8988T (cell line): ENCODE data around the gene NDUFS4.
"Not testable (repeated sequence)": the region's sequence is repeated elsewhere in the genome, so short reads cannot be mapped to it uniquely, and the experiment has no call there.

Source experiments
- DNase-seq: peaks from one replicate; pipeline ENCODE4 v3.0.0; 2011

Gene NDUFS4

GRCh38 chr5:53576674-53577073 lies 16.2 kb downstream of the NDUFS4 start:
- no peak for DNase-seq

DNA sequence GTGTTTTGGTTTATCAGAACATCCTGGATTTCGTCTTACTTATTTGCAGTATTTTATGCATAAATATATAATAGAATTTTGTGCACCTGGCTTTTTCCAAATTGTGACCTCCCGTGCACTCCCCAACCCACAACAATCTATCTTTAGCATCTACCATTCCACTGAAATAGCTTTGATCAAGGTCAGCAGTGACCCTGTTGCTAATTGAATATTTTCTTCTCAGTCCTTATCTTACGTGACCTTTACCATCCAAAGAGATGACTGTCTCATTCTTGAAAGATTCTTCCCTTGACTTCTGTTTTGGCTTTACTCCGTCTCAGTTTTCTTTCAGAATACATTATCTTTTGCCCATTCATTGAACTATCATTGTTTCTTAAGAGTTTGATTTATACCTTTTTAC lies 18.4 kb downstream of the NDUFS4 start:
- no peak for DNase-seq

GRCh38 chr5:53580547-53580946 lies 20.1 kb downstream of the NDUFS4 start:
- DNase-seq: no peak

DNA sequence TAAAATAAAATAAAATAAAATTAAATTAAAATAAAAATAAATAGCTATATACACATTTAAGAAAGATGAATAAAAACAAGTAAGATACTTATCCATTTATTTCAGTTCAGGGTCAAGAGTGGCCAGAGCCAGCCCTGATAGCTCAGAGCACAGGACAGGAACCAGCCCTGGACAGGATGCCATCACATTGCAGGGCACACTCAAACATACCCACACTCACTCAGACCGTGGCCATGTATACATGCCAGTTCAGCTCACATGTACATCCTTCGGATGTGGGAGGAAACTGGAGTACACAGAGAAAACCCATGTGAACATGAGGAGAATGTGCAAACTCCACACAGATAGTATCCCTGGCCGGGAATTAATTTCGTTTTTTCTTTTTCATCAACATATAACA lies 21.8 kb downstream of the NDUFS4 start:
- DNase-seq: no peak

- no peak for DNase-seq
Measured at GRCh38 chr5:53590759-53591158, 30.3 kb downstream of the NDUFS4 start.

DNA sequence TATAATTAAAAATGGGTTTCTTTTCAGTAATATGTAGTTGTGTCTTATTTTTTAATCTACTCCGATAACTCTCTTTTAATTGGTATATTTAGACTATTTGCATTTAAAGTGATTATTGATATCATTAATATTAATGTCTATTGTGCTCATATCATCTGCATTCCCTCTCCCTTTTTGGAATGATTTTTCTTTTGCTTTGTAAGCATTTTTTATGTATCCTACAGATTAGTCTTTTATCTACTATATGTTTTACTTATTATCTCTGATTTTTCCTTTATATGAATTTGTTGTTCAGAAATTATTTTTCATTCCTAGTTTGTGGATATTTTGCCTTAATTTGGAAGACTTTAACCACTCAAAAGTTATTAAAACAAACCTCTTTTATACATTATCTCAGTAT lies 34.0 kb downstream of the NDUFS4 start:
- no peak for DNase-seq

GRCh38 chr5:53597894-53598293 lies 37.5 kb downstream of the NDUFS4 start:
- DNase-seq: no peak

- no peak for DNase-seq
Measured at GRCh38 chr5:53601570-53601969, 41.1 kb downstream of the NDUFS4 start.

DNA sequence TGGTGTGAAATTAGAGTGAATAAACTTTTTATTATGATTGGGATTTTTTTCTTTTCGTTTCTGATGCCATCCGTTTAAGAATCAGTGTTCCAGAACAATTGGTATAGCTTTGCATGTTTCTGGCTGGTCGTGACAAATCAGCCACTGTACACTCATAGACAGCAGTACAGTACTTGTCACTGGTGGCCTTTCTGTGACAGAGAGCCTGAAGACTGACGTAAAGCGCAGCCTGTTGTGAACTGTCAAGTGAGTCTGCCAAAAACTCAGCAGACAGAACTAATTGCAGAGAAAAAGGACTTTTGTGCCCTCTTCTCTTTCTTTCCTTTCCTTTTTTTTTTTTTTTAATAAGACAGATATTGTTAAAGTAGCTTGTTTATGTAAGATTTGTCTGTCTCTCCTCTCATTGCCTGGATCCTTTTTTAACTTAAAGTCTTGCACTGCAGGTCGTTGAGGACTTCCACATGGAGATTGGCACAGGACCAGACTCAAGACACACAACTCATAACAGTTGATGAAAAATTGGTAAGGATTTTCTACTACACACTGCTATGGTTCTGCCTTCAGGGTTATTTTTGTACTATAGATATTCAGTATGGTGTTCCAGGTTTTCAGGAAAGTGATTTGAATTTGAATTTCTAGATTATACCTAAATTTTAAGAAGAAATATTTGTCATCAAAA lies 42.7 kb downstream of the NDUFS4 start:
- no peak for DNase-seq

DNA sequence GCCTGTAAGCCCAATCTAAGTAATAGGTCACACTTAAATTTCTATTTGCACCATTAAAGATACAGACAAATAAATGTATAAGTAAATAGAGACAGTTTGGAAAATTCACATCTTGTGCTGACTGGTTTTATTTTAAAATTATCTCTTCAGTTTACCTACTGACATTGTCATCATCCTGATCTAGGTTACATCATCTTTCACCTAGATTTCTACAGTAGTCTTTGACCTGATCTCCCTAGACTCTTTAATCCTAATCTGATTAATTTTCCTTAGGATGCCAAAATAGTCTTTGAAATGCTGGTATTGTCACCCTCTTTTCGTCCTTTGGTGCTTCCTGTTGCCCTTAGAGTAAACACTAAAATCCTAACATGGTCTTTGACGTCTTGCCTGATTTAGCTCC lies 43.9 kb downstream of the NDUFS4 start:
- no peak for DNase-seq

DNA sequence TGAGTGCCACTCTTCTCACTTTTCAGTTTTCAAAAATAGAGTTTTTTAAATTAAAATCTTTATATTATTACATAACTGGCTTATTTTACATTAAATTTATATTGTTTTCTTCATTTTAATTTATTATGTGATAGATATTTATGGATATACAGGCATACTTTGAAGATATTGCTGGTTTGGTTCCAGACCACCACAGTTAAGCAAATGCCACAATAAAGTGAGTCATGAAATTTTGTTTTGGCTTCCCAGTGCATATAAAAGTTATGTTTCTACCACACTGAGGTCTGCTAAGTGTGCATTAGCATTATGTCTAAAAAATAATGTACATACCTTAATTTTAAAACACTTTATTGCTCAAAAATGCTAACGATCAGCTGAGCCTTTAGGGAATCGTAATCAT lies 47.4 kb downstream of the NDUFS4 start:
- no peak for DNase-seq

DNA sequence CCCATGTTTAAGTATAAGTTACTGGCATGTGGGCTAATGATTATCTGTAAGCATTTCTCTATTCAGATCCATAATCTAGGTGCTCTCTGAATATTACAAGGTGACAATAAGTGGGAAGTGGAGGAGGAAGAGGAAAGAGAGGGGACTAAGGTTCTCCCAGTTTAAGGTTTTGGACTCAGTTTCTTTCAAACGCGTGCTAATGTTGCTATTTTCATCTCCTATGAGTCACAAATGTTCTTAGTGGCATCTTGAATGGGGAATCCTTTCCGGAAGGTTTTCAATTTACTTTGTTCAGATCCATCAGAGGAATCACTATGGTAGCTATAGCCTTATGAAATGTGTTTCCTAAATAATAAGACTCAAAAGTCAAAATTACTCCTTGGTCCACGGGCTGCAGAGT lies 48.5 kb downstream of the NDUFS4 start:
- not testable (repeated sequence) for DNase-seq

GRCh38 chr5:53613061-53613460 lies 52.6 kb downstream of the NDUFS4 start:
- no peak for DNase-seq

DNA sequence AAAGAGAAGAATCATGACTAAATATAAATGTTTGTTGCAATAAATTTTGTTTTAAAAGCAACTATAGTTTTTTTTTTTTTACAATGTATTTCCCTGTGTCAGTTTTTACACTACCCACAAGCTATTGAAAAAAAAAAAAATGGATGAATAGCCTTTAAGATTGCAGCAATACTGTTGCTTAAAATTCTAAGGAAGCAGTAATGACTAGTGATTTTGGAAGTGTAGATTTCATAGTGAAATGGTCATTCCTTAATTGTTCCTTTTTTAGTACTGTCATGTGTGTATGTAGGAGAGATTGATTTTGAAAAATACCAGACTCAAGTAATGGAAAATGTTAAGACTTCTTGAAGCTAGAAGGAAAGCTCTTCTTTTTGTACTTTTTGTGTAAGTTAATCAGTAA lies 53.1 kb downstream of the NDUFS4 start:
- DNase-seq: no peak

DNA sequence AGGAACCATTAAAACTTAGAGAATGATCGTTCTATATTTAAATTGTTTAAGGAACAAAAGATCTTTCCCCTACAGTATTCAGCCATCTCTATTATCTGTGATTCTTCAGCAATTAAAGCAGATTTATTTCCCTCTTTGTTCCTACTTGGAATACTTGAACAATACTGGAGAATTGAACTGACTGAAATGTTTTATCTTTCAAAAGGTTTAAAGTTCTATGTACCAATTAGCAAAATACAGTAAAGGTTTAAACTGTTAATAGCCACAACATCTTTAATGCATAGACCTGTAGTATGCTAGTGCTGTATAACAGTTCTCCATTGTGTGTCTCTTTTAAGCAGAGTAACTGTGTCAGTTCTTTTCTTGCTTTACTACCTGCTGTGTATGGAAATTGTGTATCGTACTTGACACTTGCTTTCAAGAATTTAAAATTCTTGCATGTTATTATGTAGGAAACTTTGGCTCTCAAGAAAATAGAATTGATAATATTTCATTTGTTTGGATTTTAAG lies 54.0 kb downstream of the NDUFS4 start:
- DNase-seq: no peak

DNA sequence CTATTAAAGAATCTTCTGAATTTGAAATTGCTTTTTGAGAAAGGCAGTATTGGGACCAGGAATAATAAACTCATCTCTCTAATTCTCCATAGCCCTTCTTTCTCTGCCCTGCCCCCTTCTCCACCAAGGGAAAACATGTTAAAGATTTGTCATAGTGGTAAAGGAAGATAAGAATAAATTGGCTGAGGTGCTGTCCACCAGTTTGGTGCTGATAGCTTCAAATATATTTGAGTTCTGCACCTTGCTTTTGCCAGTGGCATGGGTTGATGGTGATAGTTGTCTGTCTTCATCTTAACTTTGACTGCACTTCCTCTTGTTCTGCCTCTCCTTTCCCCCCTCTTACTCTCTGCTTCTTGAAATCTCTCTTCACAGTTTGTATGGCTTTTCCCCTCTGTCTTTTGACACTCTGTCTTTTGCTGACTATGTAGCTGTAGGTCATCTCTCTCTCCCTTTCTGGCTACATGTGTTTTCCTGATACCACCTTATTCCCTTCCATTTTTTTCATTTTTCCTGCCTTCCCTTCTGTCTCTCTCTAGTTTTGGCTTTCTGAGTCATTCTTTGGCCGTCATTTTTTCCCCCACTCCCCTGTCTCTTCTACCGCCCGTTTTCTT lies 56.6 kb downstream of the NDUFS4 start:
- DNase-seq: no peak

DNA sequence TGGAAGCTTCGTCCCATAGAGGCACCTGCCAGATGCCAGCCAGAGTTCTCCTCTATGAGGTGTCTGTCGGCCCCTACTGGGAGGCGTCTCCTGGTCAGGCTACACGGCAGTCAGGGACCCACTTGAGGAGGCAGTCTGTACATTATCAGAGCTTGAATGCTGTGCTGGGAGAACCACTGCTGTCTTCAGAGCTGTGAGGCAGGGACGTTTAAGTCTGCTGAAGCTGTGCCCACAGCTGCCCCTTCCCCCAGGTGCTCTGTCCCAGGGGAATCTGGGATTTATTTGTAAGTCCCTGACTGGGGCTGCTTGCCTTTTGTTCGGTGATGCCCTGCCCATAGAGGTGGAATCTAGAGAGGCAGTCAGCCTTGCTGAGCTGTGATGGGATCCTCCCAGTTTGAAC lies 70.8 kb downstream of the NDUFS4 start:
- DNase-seq: no peak

- DNase-seq: no peak
Measured at GRCh38 chr5:53642061-53642460, 81.6 kb downstream of the NDUFS4 start.

DNA sequence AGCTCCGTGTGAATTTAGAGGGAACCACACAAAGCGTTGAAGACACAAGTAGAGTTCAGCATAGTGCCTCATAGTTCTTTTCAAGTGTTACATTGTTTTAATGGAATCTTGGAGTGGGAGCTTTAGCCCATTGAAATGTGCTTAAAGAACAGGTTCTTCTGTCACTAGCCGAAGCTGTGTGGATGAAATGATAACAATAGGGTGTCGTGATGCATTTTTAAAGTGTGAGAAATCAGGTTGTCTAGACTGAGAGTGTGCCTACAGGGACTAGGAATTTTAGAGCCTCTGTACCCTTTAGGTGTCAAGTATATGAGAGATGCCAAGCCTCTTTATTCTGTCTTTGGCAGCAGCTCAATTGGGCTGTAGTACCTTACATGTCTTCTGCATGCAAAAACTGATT lies 83.0 kb downstream of the NDUFS4 start:
- no peak for DNase-seq

- no peak for DNase-seq
Measured at GRCh38 chr5:53645078-53645477, 84.6 kb downstream of the NDUFS4 start.

DNA sequence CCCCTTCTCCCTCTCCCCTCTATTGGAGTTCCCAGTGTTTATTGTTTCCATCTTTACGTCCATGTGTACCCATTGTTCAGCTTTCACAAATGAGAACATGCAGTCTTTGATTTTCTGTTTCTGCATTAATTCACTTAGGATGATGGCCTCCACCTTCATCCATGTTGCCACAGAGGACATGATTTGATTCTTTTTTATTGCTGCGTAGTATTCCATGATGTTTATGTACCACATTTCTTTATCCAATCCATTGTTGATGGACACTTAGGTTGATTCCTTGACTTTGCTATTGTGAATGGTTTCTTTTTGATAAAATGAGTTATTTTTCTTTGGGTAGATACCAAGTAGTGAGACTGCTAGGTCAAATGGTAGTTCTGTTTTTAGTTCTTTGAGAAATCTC lies 88.9 kb downstream of the NDUFS4 start:
- no peak for DNase-seq

GRCh38 chr5:53660573-53660972 lies 100.1 kb downstream of the NDUFS4 start:
- DNase-seq: not testable (repeated sequence)

DNA sequence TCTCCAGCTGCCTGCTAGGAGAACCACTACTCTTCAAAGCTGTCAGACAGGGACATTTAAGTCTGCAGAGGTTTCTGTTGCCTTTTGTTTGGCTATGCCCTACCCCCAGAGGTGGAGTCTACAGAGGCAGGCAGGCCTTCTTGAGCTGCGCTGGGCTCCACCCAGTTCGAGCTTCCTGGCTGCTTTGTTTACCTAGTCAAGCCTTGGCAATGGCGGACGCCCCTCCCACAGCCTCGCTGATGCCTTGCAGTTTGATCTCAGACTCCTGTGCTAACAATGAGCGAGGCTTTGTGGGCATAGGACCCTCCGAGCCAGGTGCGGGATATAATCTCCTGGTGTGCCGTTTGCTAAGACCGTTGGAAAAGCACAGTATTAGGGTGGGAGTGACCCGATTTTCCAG lies 104.9 kb downstream of the NDUFS4 start:
- not testable (repeated sequence) for DNase-seq

DNA sequence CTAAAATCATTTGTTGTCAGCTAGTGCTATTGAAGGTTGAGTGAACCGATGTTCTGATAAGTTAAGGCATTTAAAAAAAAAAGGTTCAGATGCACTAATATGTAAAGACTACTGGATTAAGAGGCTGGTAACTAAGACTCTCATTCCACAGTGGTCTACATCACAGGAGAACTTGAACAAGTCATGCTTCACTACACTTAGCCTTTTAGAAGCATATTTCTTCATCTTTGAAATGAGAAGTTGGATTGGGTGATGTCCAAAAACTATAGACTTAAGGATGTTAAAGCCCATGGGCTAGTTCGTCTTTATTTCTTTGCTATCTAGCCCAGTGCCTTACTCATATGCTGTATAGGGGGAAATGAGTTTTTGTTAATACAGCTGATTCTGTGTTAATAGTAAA lies 107.2 kb downstream of the NDUFS4 start:
- no peak for DNase-seq

- DNase-seq: no peak
Measured at GRCh38 chr5:53671447-53671846, 111.0 kb downstream of the NDUFS4 start.
